ENCODE data around the gene MYO7B.

The MYO7B gene

GRCh38 chr2:127594116-127594591 lies 58.7 kb downstream of the MYO7B start:
- Histone ChIP-seq H3K36me3 (ENCODE audit: control insufficient read depth, insufficient read depth, low read length) (no peaks in the 10 kb centered on the region), H4K5ac (ENCODE audit: low read length) (no peak overlapping the region), H3K79me2 (ENCODE audit: control insufficient read depth, insufficient read depth, low read length) (no peaks in the 10 kb centered on the region), H3K27ac (ENCODE audit: low read depth, low read length) (no peak overlapping the region), H3K4me1 (ENCODE audit: control insufficient read depth, low read depth, low read length) (no peaks in the 10 kb centered on the region), H3K4me2 (ENCODE audit: low read length) (no peak overlapping the region), H3K79me1 (ENCODE audit: low read length) (no peaks in the 10 kb centered on the region), H3K4me3 (ENCODE audit: low read length) (no peak overlapping the region), H3K4ac (ENCODE audit: low read depth, low read length) (no peak overlapping the region), H2BK15ac (replicated peaks; ENCODE audit: low read depth) (no peak overlapping the region), H3K9ac (ENCODE audit: low read length) (no peak overlapping the region), H3K27me3 (ENCODE audit: insufficient read depth, low read length, poor library complexity) (no peaks in the 10 kb centered on the region), H3K18ac (ENCODE audit: low read length) (no peak overlapping the region), H2BK120ac (ENCODE audit: low read depth, low read length) (no peak overlapping the region), H3K23ac (ENCODE audit: low read length) (no peak overlapping the region), H2BK5ac (ENCODE audit: low read length) (no peak overlapping the region), H2AK5ac (ENCODE audit: low read length) (no peak overlapping the region), H3K56ac (ENCODE audit: low read length) (no peak overlapping the region), H4K8ac (ENCODE audit: low read depth, low read length) (no peak overlapping the region)
- DNase-seq, result no peak
- WGBS (ENCODE audit: extremely low coverage, insufficient coverage, low lambda C conversion rate), result no CpG with 5 or more reads among the region's 10 CpGs

- no CpG with 5 or more reads among the region's 14 CpGs for WGBS (ENCODE audit: extremely low coverage, insufficient coverage, low lambda C conversion rate)
- H3K4me1 ChIP-seq (ENCODE audit: control insufficient read depth, low read depth, low read length), result no peaks in the 10 kb centered on the region
- H3K27me3 ChIP-seq (ENCODE audit: insufficient read depth, low read length, poor library complexity), result no peaks in the 10 kb centered on the region
- no peak overlapping the region for H3K18ac ChIP-seq (ENCODE audit: low read length)
- H3K23ac ChIP-seq (ENCODE audit: low read length), result no peak overlapping the region
- no peak overlapping the region for H2BK5ac ChIP-seq (ENCODE audit: low read length)
- H2BK15ac ChIP-seq (replicated peaks; ENCODE audit: low read depth), result no peak overlapping the region
- no peak overlapping the region for H4K8ac ChIP-seq (ENCODE audit: low read depth, low read length)
- H3K4me2 ChIP-seq (ENCODE audit: low read length), result no peak overlapping the region
- no peaks in the 10 kb centered on the region for H3K36me3 ChIP-seq (ENCODE audit: control insufficient read depth, insufficient read depth, low read length)
- H2BK120ac ChIP-seq (ENCODE audit: low read depth, low read length), result no peak overlapping the region
- H3K79me2 ChIP-seq (ENCODE audit: control insufficient read depth, insufficient read depth, low read length), result no peaks in the 10 kb centered on the region
- no peak overlapping the region for H3K4ac ChIP-seq (ENCODE audit: low read depth, low read length)
- H3K56ac ChIP-seq (ENCODE audit: low read length), result no peak overlapping the region
- no peak overlapping the region for H3K9ac ChIP-seq (ENCODE audit: low read length)
- no peak overlapping the region for H2AK5ac ChIP-seq (ENCODE audit: low read length)
- no peak overlapping the region for H3K27ac ChIP-seq (ENCODE audit: low read depth, low read length)
- no peak overlapping the region for H4K5ac ChIP-seq (ENCODE audit: low read length)
- DNase-seq, result no peak
- no peaks in the 10 kb centered on the region for H3K79me1 ChIP-seq (ENCODE audit: low read length)
- no peak overlapping the region for H3K4me3 ChIP-seq (ENCODE audit: low read length)
Observed at GRCh38 chr2:127596311-127597045, 61.0 kb downstream of the MYO7B start.

- Histone ChIP-seq H3K4me1 (ENCODE audit: control insufficient read depth, low read depth, low read length) (no peaks in the 10 kb centered on the region), H3K23ac (ENCODE audit: low read length) (no peak overlapping the region), H3K4me2 (ENCODE audit: low read length) (no peak overlapping the region), H2BK15ac (replicated peaks; ENCODE audit: low read depth) (no peak overlapping the region), H2BK5ac (ENCODE audit: low read length) (no peak overlapping the region), H3K4me3 (ENCODE audit: low read length) (no peak overlapping the region), H2BK120ac (ENCODE audit: low read depth, low read length) (no peak overlapping the region), H2AK5ac (ENCODE audit: low read length) (no peak overlapping the region), H3K79me1 (ENCODE audit: low read length) (no peaks in the 10 kb centered on the region), H3K27me3 (ENCODE audit: insufficient read depth, low read length, poor library complexity) (no peaks in the 10 kb centered on the region), H4K5ac (ENCODE audit: low read length) (no peak overlapping the region), H3K18ac (ENCODE audit: low read length) (no peak overlapping the region), H3K4ac (ENCODE audit: low read depth, low read length) (no peak overlapping the region), H3K36me3 (ENCODE audit: control insufficient read depth, insufficient read depth, low read length) (no peaks in the 10 kb centered on the region), H3K9ac (ENCODE audit: low read length) (no peak overlapping the region), H4K8ac (ENCODE audit: low read depth, low read length) (no peak overlapping the region), H3K56ac (ENCODE audit: low read length) (no peak overlapping the region), H3K27ac (ENCODE audit: low read depth, low read length) (no peak overlapping the region), H3K79me2 (ENCODE audit: control insufficient read depth, insufficient read depth, low read length) (no peaks in the 10 kb centered on the region)
- no CpG with 5 or more reads among the region's 17 CpGs for WGBS (ENCODE audit: extremely low coverage, insufficient coverage, low lambda C conversion rate)
- no peak for DNase-seq
Observed at GRCh38 chr2:127597046-127597983, 61.8 kb downstream of the MYO7B start.

GRCh38 chr2:127597984-127598380 lies 62.5 kb downstream of the MYO7B start:
- no peaks in the 10 kb centered on the region for H3K79me2 ChIP-seq (ENCODE audit: control insufficient read depth, insufficient read depth, low read length)
- no peak overlapping the region for H3K27ac ChIP-seq (ENCODE audit: low read depth, low read length)
- no peak overlapping the region for H3K9ac ChIP-seq (ENCODE audit: low read length)
- no peak overlapping the region for H2BK15ac ChIP-seq (replicated peaks; ENCODE audit: low read depth)
- H3K36me3 ChIP-seq (ENCODE audit: control insufficient read depth, insufficient read depth, low read length), result no peaks in the 10 kb centered on the region
- no peak overlapping the region for H4K5ac ChIP-seq (ENCODE audit: low read length)
- no peak overlapping the region for H2BK5ac ChIP-seq (ENCODE audit: low read length)
- WGBS (ENCODE audit: extremely low coverage, insufficient coverage, low lambda C conversion rate), result no CpG with 5 or more reads among the region's 4 CpGs
- no peak overlapping the region for H2AK5ac ChIP-seq (ENCODE audit: low read length)
- no peak overlapping the region for H3K4me2 ChIP-seq (ENCODE audit: low read length)
- DNase-seq, result no peak
- H3K4me3 ChIP-seq (ENCODE audit: low read length), result no peak overlapping the region
- H3K79me1 ChIP-seq (ENCODE audit: low read length), result no peaks in the 10 kb centered on the region
- no peak overlapping the region for H3K56ac ChIP-seq (ENCODE audit: low read length)
- H3K23ac ChIP-seq (ENCODE audit: low read length), result no peak overlapping the region
- H3K4me1 ChIP-seq (ENCODE audit: control insufficient read depth, low read depth, low read length), result no peaks in the 10 kb centered on the region
- H3K18ac ChIP-seq (ENCODE audit: low read length), result no peak overlapping the region
- H3K4ac ChIP-seq (ENCODE audit: low read depth, low read length), result no peak overlapping the region
- no peaks in the 10 kb centered on the region for H3K27me3 ChIP-seq (ENCODE audit: insufficient read depth, low read length, poor library complexity)
- H2BK120ac ChIP-seq (ENCODE audit: low read depth, low read length), result no peak overlapping the region
- H4K8ac ChIP-seq (ENCODE audit: low read depth, low read length), result no peak overlapping the region

GRCh38 chr2:127598711-127599110 lies 63.2 kb downstream of the MYO7B start:
- no peak overlapping the region for H4K5ac ChIP-seq (ENCODE audit: low read length)

More at GRCh38 chr2:127598711-127599110, 63.2 kb downstream of the MYO7B start:
- no peak overlapping the region for H3K56ac ChIP-seq (ENCODE audit: low read length)
- no peak overlapping the region for H3K9ac ChIP-seq (ENCODE audit: low read length)
- H3K4me3 ChIP-seq (ENCODE audit: low read length), result no peak overlapping the region
- H3K18ac ChIP-seq (ENCODE audit: low read length), result no peak overlapping the region
- no peaks in the 10 kb centered on the region for H3K79me1 ChIP-seq (ENCODE audit: low read length)
- no peaks in the 10 kb centered on the region for H3K4me1 ChIP-seq (ENCODE audit: control insufficient read depth, low read depth, low read length)
- no peaks in the 10 kb centered on the region for H3K79me2 ChIP-seq (ENCODE audit: control insufficient read depth, insufficient read depth, low read length)
- no peak overlapping the region for H2BK5ac ChIP-seq (ENCODE audit: low read length)
- no peaks in the 10 kb centered on the region for H3K27me3 ChIP-seq (ENCODE audit: insufficient read depth, low read length, poor library complexity)
- no CpG with 5 or more reads among the region's 3 CpGs for WGBS (ENCODE audit: extremely low coverage, insufficient coverage, low lambda C conversion rate)
- no peak for DNase-seq
- no peak overlapping the region for H2BK120ac ChIP-seq (ENCODE audit: low read depth, low read length)
- H4K8ac ChIP-seq (ENCODE audit: low read depth, low read length), result no peak overlapping the region
- H3K4ac ChIP-seq (ENCODE audit: low read depth, low read length), result no peak overlapping the region
- no peak overlapping the region for H3K27ac ChIP-seq (ENCODE audit: low read depth, low read length)
- H2AK5ac ChIP-seq (ENCODE audit: low read length), result no peak overlapping the region
- H2BK15ac ChIP-seq (replicated peaks; ENCODE audit: low read depth), result no peak overlapping the region
- no peaks in the 10 kb centered on the region for H3K36me3 ChIP-seq (ENCODE audit: control insufficient read depth, insufficient read depth, low read length)
- H3K4me2 ChIP-seq (ENCODE audit: low read length), result no peak overlapping the region
- H3K23ac ChIP-seq (ENCODE audit: low read length), result no peak overlapping the region
